Brain microvascular endothelial cell (primary cell): Measurements from ENCODE around the gene MARF1.
A peak's percentile ranks its signal among the peaks of the same experiment; 100 is the strongest.

Source experiments
- DNase-seq: peaks from one replicate; pipeline ENCODE4 v3.0.0-alpha.2; 2020
- H3K27ac ChIP-seq: fragments of 250-450 bp; sonication (Bioruptor Pico); 2 replicates; pipeline ENCODE4 v1.5.1; 2020; ENCODE audit warnings: mild to moderate bottlenecking, moderate library complexity
- H3K27me3 ChIP-seq: fragments of 250-450 bp; sonication (Bioruptor Pico); replicated peaks from 2 replicates; pipeline ENCODE4 v1.5.1; 2020; ENCODE audit warnings: mild to moderate bottlenecking
- H3K36me3 ChIP-seq: fragments of 250-450 bp; sonication (Bioruptor Pico); replicated peaks from 2 replicates; pipeline ENCODE4 v1.5.1; 2020; ENCODE audit warnings: mild to moderate bottlenecking
- H3K4me3 ChIP-seq: 2 replicates; pipeline ENCODE4 v1.5.1; 2011; ENCODE audit warnings: low read depth, mild to moderate bottlenecking, control low read depth, low read length, moderate library complexity
- in situ Hi-C: cut with HindIII; loops from 2 replicates; pipeline ENCODE4 v1.10.0; 2017; ENCODE audit warnings: low sequenced_read_pairs, low pct_ligation_motif_present
- TF ChIP-seq, protein P1 (sequence below): IDR thresholded peaks from 2 replicates; pipeline ENCODE4 v1.5.1; 2011; ENCODE audit warnings: low read depth, mild to moderate bottlenecking, moderate library complexity, low read length, control low read depth, inconsistent platforms; ENCODE audit errors: missing control alignments

Gene MARF1

DNA sequence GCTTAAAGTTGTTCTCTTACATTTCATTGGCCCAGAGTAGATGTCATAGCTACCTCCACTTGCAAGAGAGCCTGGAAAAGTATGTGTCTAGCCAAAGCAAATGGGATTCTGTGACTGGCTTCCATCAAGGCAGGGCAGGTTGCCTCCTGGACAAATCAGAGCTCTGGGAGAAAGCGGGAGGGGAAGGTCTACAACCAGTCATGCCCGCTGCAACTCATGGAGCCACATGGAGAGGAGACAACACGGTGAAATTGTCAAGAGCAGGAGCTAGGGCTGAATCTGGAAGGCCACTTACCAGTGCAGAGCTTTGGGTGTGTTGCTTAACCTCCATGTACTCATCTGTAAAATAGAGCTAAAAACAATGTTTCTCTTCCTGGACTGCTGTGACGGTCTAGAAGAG is 83.8 kb downstream of the MARF1 start:
- in situ Hi-C loops: no loop called here
- DNase-seq: no peak
- H3K36me3 ChIP-seq: no peaks in the 10 kb centered on the region
- H3K4me3 ChIP-seq: no peak overlapping the region
- no peaks in the 10 kb centered on the region for H3K27me3 ChIP-seq
- H3K27ac ChIP-seq: no peak overlapping the region
- TF ChIP-seq, protein P1, sequence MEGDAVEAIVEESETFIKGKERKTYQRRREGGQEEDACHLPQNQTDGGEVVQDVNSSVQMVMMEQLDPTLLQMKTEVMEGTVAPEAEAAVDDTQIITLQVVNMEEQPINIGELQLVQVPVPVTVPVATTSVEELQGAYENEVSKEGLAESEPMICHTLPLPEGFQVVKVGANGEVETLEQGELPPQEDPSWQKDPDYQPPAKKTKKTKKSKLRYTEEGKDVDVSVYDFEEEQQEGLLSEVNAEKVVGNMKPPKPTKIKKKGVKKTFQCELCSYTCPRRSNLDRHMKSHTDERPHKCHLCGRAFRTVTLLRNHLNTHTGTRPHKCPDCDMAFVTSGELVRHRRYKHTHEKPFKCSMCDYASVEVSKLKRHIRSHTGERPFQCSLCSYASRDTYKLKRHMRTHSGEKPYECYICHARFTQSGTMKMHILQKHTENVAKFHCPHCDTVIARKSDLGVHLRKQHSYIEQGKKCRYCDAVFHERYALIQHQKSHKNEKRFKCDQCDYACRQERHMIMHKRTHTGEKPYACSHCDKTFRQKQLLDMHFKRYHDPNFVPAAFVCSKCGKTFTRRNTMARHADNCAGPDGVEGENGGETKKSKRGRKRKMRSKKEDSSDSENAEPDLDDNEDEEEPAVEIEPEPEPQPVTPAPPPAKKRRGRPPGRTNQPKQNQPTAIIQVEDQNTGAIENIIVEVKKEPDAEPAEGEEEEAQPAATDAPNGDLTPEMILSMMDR: no peak

DNA sequence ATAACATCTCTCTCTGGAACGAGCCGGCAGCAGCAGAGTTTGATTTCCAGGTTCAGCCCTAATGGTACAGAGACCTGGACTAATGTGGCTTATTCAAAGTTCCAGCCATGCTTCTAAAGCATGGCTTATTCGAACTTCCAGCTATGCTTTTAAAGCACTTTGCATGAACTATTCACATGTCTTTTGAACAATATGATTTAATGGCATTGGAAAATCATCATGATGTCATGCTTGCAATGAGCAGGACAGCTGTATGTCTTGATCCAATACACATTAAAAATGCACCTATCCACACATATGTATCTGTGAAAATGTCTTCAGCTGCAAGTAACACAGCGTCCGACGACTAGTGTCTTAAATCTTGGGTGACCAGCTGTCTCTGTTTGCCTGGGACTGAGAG is 85.7 kb downstream of the MARF1 start:
- in situ Hi-C loops: no loop called here

DNA sequence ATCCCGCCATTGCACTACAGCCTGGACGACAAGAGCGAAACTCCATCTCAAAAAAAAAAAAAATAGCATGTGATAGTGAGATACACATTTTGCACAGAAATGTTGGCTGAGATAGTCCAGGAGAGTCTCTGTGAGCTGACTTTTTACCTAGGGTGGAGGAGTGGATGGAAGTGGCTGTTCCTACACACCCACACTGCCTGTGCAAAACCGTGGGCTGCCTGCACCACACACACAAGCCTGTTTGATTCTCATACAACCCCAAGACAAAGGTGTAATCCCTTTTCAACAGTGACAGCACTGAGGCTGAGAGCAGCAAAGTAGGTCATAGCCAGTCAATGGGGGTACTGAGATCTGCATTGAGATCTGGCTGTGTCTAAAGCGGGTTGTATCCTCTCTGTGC is 86.8 kb downstream of the MARF1 start:
- TF ChIP-seq, protein P1: no peak
- in situ Hi-C loops: no loop called here
- Histone ChIP-seq H3K27me3 (no peaks in the 10 kb centered on the region), H3K27ac (no peak overlapping the region), H3K4me3 (no peak overlapping the region), H3K36me3 (no peaks in the 10 kb centered on the region)
- DNase-seq: no peak

More for the DNA sequence above, 85.7 kb downstream of the MARF1 start:
- Histone ChIP-seq H3K27ac (no peak overlapping the region), H3K27me3 (no peaks in the 10 kb centered on the region), H3K4me3 (no peak overlapping the region), H3K36me3 (no peaks in the 10 kb centered on the region)
- TF ChIP-seq, protein P1: no peak
- no peak for DNase-seq

DNA sequence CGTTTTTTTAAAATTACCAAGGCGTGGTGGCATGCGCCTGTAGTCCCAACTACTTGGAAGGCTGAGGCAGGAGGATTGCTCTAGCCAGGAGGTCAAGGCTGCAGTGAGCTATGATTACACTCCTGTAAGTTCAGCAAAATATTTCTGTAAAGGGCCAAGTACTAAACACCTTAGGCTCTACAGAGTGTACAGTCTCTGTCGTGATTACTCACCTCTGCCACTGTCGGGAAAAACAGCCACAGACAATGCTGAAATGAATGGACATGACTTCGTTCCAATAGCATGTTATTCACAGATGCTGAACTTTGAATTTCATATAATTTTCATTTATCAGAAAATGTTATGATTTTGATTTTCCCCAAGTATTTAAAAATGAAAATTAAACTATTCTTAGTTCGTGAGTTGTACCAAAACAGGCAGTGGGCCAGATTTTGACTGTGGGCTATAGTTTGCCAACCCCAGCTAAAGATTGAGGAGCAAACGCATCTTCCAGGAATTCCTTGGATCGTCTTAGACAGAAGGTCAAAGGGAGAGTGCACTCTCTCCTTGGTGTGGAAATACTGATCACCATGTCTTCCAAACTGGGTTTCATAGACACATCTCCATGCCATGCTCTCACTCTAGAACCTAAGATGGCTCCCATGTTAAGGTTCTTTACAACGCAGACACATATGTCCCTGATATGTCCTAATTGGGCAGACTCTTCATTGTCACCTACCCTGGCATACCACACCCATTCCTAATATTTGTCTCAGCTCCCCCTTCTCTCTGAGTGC is 89.5 kb downstream of the MARF1 start:
- H3K36me3 ChIP-seq: no peaks in the 10 kb centered on the region
- DNase-seq: no peak
- TF ChIP-seq, protein P1: no peak
- no peaks in the 10 kb centered on the region for H3K27me3 ChIP-seq
- no peak overlapping the region for H3K27ac ChIP-seq
- in situ Hi-C loops: no loop called here
- H3K4me3 ChIP-seq: no peak overlapping the region

DNA sequence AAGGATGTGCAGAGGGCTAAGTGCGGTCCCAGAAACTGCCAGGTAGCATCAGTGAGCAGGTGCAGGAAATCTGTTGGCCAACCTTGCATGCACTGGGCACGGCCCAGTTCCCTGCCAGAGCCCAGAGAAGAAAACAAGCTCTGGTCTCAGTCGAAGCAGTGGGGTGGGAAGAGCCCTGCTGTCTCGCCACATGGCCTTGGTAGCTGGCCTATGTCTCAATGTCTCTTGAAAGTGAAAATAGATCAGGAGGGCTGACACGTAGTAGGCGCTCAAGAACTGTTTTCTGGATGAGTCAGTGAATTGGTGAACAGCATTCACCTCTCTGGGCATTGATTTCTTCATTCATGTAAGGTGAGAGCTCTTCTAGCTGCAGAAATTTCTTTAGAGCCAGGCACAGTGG is 90.4 kb downstream of the MARF1 start:
- Histone ChIP-seq H3K27me3 (no peaks in the 10 kb centered on the region), H3K36me3 (no peaks in the 10 kb centered on the region), H3K27ac (no peak overlapping the region), H3K4me3 (no peak overlapping the region)
- in situ Hi-C loops: no loop called here
- TF ChIP-seq, protein P1: no peak
- DNase-seq: no peak

DNA sequence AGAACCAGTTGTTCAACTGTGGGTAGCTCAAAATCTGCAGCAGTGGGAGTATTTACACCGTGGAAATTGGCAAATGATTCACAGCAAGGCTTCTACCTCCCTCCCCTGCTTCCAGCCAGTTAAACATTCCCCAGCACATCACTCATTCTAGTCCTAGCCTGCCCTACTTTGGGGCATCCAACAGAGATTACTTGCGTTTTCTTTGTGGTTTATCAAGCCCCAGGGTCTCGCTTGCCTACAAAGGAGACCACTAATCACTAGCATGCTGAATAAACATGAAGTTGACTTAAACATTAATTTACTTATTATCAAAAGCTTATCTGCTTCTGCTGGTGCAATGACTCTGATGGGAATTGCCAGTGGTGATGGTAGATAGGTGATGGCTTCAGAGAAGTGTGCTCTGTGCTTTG is 94.5 kb downstream of the MARF1 start:
- H3K27me3 ChIP-seq: no peaks in the 10 kb centered on the region
- in situ Hi-C loops: no loop called here
- H3K36me3 ChIP-seq: no peaks in the 10 kb centered on the region
- TF ChIP-seq, protein P1: no peak
- no peak overlapping the region for H3K27ac ChIP-seq
- H3K4me3 ChIP-seq: no peak overlapping the region
- DNase-seq: peak; percentile 18
